HepG2 (cell line): ENCODE data around the gene SCFD1. TPM values are rescaled to one million over a fixed set of nuclear protein-coding genes. Genes with fewer than 3 reads are reported as not detected.

ENCODE experiments used
- AHR ChIP-seq: IDR thresholded peaks from 2 replicates; pipeline ENCODE4 v1.6.1; 2018; ENCODE audit warnings: missing genetic modification reagents, missing compliant biosample characterization
- ISL2 ChIP-seq: sonication (generic); formaldehyde crosslinking; IDR thresholded peaks from 2 replicates; pipeline ENCODE4 v1.5.0; 2020; ENCODE audit warnings: missing genetic modification reagents
- NBN ChIP-seq: fragments of 450-650 bp; conservative IDR thresholded peaks from 2 replicates; pipeline ENCODE4 v1.6.1; 2017
- PITX1 ChIP-seq: sonication (generic); formaldehyde crosslinking; IDR thresholded peaks from 2 replicates; pipeline ENCODE4 v1.5.1; 2020; ENCODE audit warnings: mild to moderate bottlenecking, missing genetic modification reagents
- SRY ChIP-seq: sonication (generic); formaldehyde crosslinking; IDR thresholded peaks from 2 replicates; pipeline ENCODE4 v1.8.0; 2022; ENCODE audit warnings: mild to moderate bottlenecking, missing genetic modification reagents
- TCF7L2 ChIP-seq: IDR thresholded peaks from 2 replicates; pipeline ENCODE4 v1.6.1; 2011; ENCODE audit warnings: mild to moderate bottlenecking, low read depth, low read length, moderate library complexity
- ZNF7 ChIP-seq: IDR thresholded peaks from 2 replicates; pipeline ENCODE4 v1.6.1; 2016; ENCODE audit warnings: missing biosample characterization, missing genetic modification reagents
- ZSCAN12 ChIP-seq: sonication (generic); formaldehyde crosslinking; IDR thresholded peaks from 2 replicates; pipeline ENCODE4 v1.9.0; 2021; ENCODE audit warnings: mild to moderate bottlenecking, missing genetic modification reagents
- polyA plus RNA-seq, 8 experiments: library from polyadenylated mRNA; depleted of rRNA in 3 of 8; stranded (reverse) in 7 of 8; unstranded in 1 of 8; fragments of >200 nt; fragmentation: Illumina TruSeq in 4 of 8; extraction: Trizol in 4 of 8; gene quantifications; 2 replicates each; pipeline versions ENCODE4 v1.2.1 to v1.2.3, GENCODE V29; 2011 to 2016; ENCODE audit warnings: low read depth in 4 of 8, missing spikeins in 1 of 8, mixed read lengths in 1 of 8; ENCODE audit not compliant: insufficient read depth in 1 of 8
- total RNA-seq, 5 experiments: library from RNA; depleted of rRNA; stranded (reverse); fragments of >200 nt; fragmentation: Illumina TruSeq; extraction: Trizol; gene quantifications; 2 replicates each; pipeline ENCODE4 v1.2.3, GENCODE V29; 2016; ENCODE audit warnings: low read depth in 1 of 5
- TF ChIP-seq, protein P1 (sequence below), 2 experiments: sonication (generic) in 1 of 2; formaldehyde crosslinking in 1 of 2; IDR thresholded peaks; 2 replicates each; pipeline versions ENCODE4 v1.4.0 to v1.6.1; 2018 to 2020; ENCODE audit warnings: missing genetic modification reagents in 2 of 2, borderline replicate concordance in 1 of 2, low read depth in 1 of 2, mild to moderate bottlenecking in 1 of 2, missing biosample characterization in 1 of 2
- TF ChIP-seq, protein P2 (sequence below): sonication (generic); formaldehyde crosslinking; IDR thresholded peaks from 2 replicates; pipeline ENCODE4 v1.9.0; 2022; ENCODE audit warnings: low read depth, missing genetic modification reagents
- TF ChIP-seq, protein P3 (sequence below): sonication (generic); formaldehyde crosslinking; IDR thresholded peaks from 2 replicates; pipeline ENCODE4 v1.5.0; 2020; ENCODE audit warnings: mild to moderate bottlenecking, missing genetic modification reagents
- TF ChIP-seq, protein P4 (sequence below): sonication (generic); formaldehyde crosslinking; IDR thresholded peaks from 2 replicates; pipeline ENCODE4 v1.4.0; 2020; ENCODE audit warnings: missing genetic modification reagents
- TF ChIP-seq, protein P5 (sequence below): sonication (generic); formaldehyde crosslinking; IDR thresholded peaks from 2 replicates; pipeline ENCODE4 v1.8.1; 2023; ENCODE audit warnings: missing genetic modification reagents, mild to moderate bottlenecking, borderline replicate concordance
- TF ChIP-seq, protein P6 (sequence below): sonication (generic); formaldehyde crosslinking; IDR thresholded peaks from 2 replicates; pipeline ENCODE4 v1.4.0; 2020; ENCODE audit warnings: missing genetic modification reagents, borderline replicate concordance

Gene SCFD1
- total and polyA plus RNA-seq, 2 of the 13 experiments (the other 11 are each of a cell fraction or from before 2014, with no cell fraction given): 235 to 256 TPM

DNA sequence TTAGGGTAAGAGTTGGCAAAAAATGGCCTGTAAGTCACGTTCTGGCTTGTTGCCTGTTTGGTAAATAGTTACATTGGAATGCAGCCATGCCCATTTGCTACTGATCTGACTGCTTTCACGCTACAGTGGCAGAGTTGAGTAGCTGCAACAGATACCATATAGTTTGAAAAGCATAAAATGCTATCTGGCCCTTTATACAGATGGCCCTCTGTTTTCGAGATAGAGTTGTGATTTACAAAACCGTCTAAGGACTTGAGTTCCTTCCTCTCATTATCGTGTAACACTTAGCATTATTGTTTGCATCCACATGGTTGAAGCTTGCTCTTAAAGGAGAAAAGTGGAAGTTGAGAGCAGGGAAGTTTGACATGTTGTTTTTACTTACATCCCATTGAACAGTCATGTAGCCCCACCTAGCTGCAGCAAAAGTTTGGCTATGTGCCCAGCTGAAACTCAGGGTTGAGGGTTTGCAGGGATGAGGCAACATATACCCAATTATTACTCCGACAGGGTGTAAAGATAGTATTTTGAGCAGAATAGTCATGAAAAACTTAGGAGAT lies 11.3 kb upstream of the SCFD1 start (continued):
- TF ChIP-seq, protein P1, sequence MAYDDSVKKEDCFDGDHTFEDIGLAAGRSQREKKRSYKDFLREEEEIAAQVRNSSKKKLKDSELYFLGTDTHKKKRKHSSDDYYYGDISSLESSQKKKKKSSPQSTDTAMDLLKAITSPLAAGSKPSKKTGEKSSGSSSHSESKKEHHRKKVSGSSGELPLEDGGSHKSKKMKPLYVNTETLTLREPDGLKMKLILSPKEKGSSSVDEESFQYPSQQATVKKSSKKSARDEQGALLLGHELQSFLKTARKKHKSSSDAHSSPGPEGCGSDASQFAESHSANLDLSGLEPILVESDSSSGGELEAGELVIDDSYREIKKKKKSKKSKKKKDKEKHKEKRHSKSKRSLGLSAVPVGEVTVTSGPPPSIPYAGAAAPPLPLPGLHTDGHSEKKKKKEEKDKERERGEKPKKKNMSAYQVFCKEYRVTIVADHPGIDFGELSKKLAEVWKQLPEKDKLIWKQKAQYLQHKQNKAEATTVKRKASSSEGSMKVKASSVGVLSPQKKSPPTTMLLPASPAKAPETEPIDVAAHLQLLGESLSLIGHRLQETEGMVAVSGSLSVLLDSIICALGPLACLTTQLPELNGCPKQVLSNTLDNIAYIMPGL (CRISPR knock-in tag; IDR thresholded peaks at IDR 0.05; ENCODE audit: borderline replicate concordance in 1 of 2, low read depth in 1 of 2): peak in 1 of 2 experiments; percentile 30; a peak in 1 of 4 replicates
- TF ChIP-seq, protein P2, sequence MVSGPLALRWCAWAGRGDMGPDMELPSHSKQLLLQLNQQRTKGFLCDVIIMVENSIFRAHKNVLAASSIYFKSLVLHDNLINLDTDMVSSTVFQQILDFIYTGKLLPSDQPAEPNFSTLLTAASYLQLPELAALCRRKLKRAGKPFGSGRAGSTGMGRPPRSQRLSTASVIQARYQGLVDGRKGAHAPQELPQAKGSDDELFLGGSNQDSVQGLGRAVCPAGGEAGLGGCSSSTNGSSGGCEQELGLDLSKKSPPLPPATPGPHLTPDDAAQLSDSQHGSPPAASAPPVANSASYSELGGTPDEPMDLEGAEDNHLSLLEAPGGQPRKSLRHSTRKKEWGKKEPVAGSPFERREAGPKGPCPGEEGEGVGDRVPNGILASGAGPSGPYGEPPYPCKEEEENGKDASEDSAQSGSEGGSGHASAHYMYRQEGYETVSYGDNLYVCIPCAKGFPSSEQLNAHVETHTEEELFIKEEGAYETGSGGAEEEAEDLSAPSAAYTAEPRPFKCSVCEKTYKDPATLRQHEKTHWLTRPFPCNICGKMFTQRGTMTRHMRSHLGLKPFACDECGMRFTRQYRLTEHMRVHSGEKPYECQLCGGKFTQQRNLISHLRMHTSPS (CRISPR knock-in tag): no peak
- TF ChIP-seq ZSCAN12 (CRISPR knock-in tag) (no peak), PITX1 (no peak), AHR (CRISPR knock-in tag) (no peak), TCF7L2 (no peak), NBN (no peak), SRY (no peak), ISL2 (CRISPR knock-in tag) (no peak), ZNF7 (CRISPR knock-in tag) (no peak)
- TF ChIP-seq, protein P3, sequence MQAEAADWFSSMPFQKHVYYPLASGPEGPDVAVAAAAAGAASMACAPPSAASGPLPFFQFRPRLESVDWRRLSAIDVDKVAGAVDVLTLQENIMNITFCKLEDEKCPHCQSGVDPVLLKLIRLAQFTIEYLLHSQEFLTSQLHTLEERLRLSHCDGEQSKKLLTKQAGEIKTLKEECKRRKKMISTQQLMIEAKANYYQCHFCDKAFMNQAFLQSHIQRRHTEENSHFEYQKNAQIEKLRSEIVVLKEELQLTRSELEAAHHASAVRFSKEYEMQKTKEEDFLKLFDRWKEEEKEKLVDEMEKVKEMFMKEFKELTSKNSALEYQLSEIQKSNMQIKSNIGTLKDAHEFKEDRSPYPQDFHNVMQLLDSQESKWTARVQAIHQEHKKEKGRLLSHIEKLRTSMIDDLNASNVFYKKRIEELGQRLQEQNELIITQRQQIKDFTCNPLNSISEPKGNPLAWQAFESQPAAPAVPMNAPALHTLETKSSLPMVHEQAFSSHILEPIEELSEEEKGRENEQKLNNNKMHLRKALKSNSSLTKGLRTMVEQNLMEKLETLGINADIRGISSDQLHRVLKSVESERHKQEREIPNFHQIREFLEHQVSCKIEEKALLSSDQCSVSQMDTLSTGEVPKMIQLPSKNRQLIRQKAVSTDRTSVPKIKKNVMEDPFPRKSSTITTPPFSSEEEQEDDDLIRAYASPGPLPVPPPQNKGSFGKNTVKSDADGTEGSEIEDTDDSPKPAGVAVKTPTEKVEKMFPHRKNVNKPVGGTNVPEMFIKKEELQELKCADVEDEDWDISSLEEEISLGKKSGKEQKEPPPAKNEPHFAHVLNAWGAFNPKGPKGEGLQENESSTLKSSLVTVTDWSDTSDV (CRISPR knock-in tag): no peak
- TF ChIP-seq, protein P4, sequence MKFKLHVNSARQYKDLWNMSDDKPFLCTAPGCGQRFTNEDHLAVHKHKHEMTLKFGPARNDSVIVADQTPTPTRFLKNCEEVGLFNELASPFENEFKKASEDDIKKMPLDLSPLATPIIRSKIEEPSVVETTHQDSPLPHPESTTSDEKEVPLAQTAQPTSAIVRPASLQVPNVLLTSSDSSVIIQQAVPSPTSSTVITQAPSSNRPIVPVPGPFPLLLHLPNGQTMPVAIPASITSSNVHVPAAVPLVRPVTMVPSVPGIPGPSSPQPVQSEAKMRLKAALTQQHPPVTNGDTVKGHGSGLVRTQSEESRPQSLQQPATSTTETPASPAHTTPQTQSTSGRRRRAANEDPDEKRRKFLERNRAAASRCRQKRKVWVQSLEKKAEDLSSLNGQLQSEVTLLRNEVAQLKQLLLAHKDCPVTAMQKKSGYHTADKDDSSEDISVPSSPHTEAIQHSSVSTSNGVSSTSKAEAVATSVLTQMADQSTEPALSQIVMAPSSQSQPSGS: no peak
- TF ChIP-seq, protein P5, sequence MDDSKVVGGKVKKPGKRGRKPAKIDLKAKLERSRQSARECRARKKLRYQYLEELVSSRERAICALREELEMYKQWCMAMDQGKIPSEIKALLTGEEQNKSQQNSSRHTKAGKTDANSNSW (CRISPR knock-in tag): no peak
- TF ChIP-seq, protein P6, sequence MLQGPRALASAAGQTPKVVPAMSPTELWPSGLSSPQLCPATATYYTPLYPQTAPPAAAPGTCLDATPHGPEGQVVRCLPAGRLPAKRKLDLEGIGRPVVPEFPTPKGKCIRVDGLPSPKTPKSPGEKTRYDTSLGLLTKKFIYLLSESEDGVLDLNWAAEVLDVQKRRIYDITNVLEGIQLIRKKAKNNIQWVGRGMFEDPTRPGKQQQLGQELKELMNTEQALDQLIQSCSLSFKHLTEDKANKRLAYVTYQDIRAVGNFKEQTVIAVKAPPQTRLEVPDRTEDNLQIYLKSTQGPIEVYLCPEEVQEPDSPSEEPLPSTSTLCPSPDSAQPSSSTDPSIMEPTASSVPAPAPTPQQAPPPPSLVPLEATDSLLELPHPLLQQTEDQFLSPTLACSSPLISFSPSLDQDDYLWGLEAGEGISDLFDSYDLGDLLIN: no peak
